Ecto neural progenitor cell (in vitro differentiated cells): ENCODE data around the gene OVOL2.

Experiments used
- DNase-seq: peaks from one replicate; pipeline ENCODE4 v3.0.0-alpha.2; 2018; ENCODE audit warnings: low spot score

The OVOL2 gene

GRCh38 chr20:17985388-17986018 is 72.2 kb downstream of the OVOL2 start:
- no peak for DNase-seq

GRCh38 chr20:17976305-17976704 is 81.4 kb downstream of the OVOL2 start:
- no peak for DNase-seq
